HG03520 (cell line): ENCODE results near the gene C1QBP.
A peak's percentile ranks its signal among the peaks of the same experiment; 100 is the strongest.
"Not testable (repeated sequence)": the region's sequence is repeated elsewhere in the genome, so short reads cannot be mapped to it uniquely, and the experiment has no call there.

ENCODE experiments used
- ATAC-seq: cut with Tn5 transposase; IDR thresholded peaks from one replicate; pipeline ENCODE4 v1.9.1; 2021; ENCODE audit warnings: mild to moderate bottlenecking, moderate library complexity; ENCODE audit not compliant: unreplicated experiment

C1QBP gene

GRCh38 chr17:5438716-5439445 is at the start of gene C1QBP:
Gene C1QBP, minus strand, starts transcription at chr17:5439155. Its CDS starts 82 bp downstream, at chr17:5439073.
- ATAC-seq = peak; percentile 80

- ATAC-seq = no peak
Observed at GRCh38 chr17:5488752-5489151, 49.8 kb upstream of the C1QBP start.

GRCh38 chr17:5486206-5487124 is 47.5 kb upstream of the C1QBP start, which contains the start of gene MIS12:
Gene MIS12, plus strand, starts transcription at chr17:5486566. Its CDS starts 2,297 bp downstream, at chr17:5488863.
- peak; percentile 76 for ATAC-seq

- ATAC-seq = peak; percentile 21
Observed at GRCh38 chr17:5485270-5486205, 46.6 kb upstream of the C1QBP start, which contains the start of gene DERL2. Gene DERL2, minus strand, starts transcription at chr17:5486178. Its CDS starts 17 bp downstream, at chr17:5486161.

- no peak for ATAC-seq
Observed at GRCh38 chr17:5481451-5481850, 42.5 kb upstream of the C1QBP start.

- no peak for ATAC-seq
Observed at GRCh38 chr17:5480962-5481361, 42.0 kb upstream of the C1QBP start.

GRCh38 chr17:5478992-5479391 is 40.0 kb upstream of the C1QBP start:
- no peak for ATAC-seq

GRCh38 chr17:5473906-5474305 is 35.0 kb upstream of the C1QBP start:
- no peak for ATAC-seq

- no peak for ATAC-seq
Observed at GRCh38 chr17:5472511-5472910, 33.6 kb upstream of the C1QBP start.

GRCh38 chr17:5468075-5468473 is 29.1 kb upstream of the C1QBP start:
- ATAC-seq = no peak

- ATAC-seq = no peak
Observed at GRCh38 chr17:5467416-5467815, 28.5 kb upstream of the C1QBP start.

- ATAC-seq = no peak
Observed at GRCh38 chr17:5466295-5466694, 27.3 kb upstream of the C1QBP start.

GRCh38 chr17:5464717-5465507 is 26.0 kb upstream of the C1QBP start:
- ATAC-seq = no peak

GRCh38 chr17:5446786-5447185 is 7.8 kb upstream of the C1QBP start:
- no peak for ATAC-seq

GRCh38 chr17:5444209-5444608 is 5.3 kb upstream of the C1QBP start:
- no peak for ATAC-seq

- no peak for ATAC-seq
Observed at GRCh38 chr17:5443728-5444127, 4.8 kb upstream of the C1QBP start.

GRCh38 chr17:5439446-5439764 is 450 bp upstream of the C1QBP start:
- no peak for ATAC-seq

- no peak for ATAC-seq
Observed at GRCh38 chr17:5437721-5438317, 1.1 kb downstream of the C1QBP start.

- not testable (repeated sequence) for ATAC-seq
Observed at GRCh38 chr17:5435781-5436315, 3.1 kb downstream of the C1QBP start.
